ENCODE results near the gene DNAJB8.

The DNAJB8 gene
- 0 to 1.4 (median 0) reads per million in 17 experiments for total RNA-seq

GRCh38 chr3:128466840-128467541, at the start of gene DNAJB8:
Gene DNAJB8, minus strand, starts transcription at chr3:128466890. Its CDS starts 3,645 bp downstream, at chr3:128463245.
- DNase-seq = no peak

GRCh38 chr3:128515967-128516366, 49.3 kb upstream of the DNAJB8 start:
- DNase-seq = peak in 3 of 4 experiments; percentile 20 to 38 (median 24)

GRCh38 chr3:128508852-128509251, 42.2 kb upstream of the DNAJB8 start:
- DNase-seq = no peak

GRCh38 chr3:128506754-128507153, 40.1 kb upstream of the DNAJB8 start:
- no peak for DNase-seq

- peak in 3 of 4 experiments; percentile 28 to 55 (median 53) for DNase-seq
Measured at GRCh38 chr3:128505771-128506170, 39.1 kb upstream of the DNAJB8 start.

GRCh38 chr3:128504963-128505730, 38.5 kb upstream of the DNAJB8 start:
- no peak for DNase-seq

- DNase-seq = no peak
Measured at GRCh38 chr3:128504533-128504915, 37.8 kb upstream of the DNAJB8 start.

GRCh38 chr3:128503751-128504532, 37.3 kb upstream of the DNAJB8 start:
- no peak for DNase-seq

GRCh38 chr3:128503164-128503651, 36.5 kb upstream of the DNAJB8 start:
- no peak for DNase-seq

- no peak for DNase-seq
Measured at GRCh38 chr3:128502712-128503111, 36.0 kb upstream of the DNAJB8 start.

GRCh38 chr3:128501431-128501830, 34.7 kb upstream of the DNAJB8 start:
- DNase-seq = no peak

GRCh38 chr3:128500556-128500955, 33.9 kb upstream of the DNAJB8 start:
- no peak for DNase-seq

GRCh38 chr3:128499724-128500275, 33.1 kb upstream of the DNAJB8 start:
- no peak for DNase-seq

- no peak for DNase-seq
Measured at GRCh38 chr3:128498901-128499530, 32.3 kb upstream of the DNAJB8 start.

GRCh38 chr3:128498127-128498626, 31.5 kb upstream of the DNAJB8 start:
- DNase-seq = no peak

GRCh38 chr3:128497305-128498126, 30.8 kb upstream of the DNAJB8 start:
- DNase-seq = peak; percentile 55 to 81 (median 63)

- no peak for DNase-seq
Measured at GRCh38 chr3:128496602-128497304, 30.1 kb upstream of the DNAJB8 start.

- DNase-seq = no peak
Measured at GRCh38 chr3:128496019-128496601, 29.4 kb upstream of the DNAJB8 start.

GRCh38 chr3:128495435-128495970, 28.8 kb upstream of the DNAJB8 start:
- DNase-seq = no peak

- no peak for DNase-seq
Measured at GRCh38 chr3:128494367-128494650, 27.6 kb upstream of the DNAJB8 start.
